GM12878 (cell line): Measurements from ENCODE around the gene HTRA2. TPM values are rescaled to one million over a fixed set of nuclear protein-coding genes. Genes with fewer than 3 reads are reported as not detected.

Source experiments
- BCL3 ChIP-seq: IDR thresholded peaks from 2 replicates; pipeline ENCODE4 v1.6.1; 2011; ENCODE audit warnings: borderline replicate concordance, low read depth, mild to moderate bottlenecking, moderate library complexity, low read length; ENCODE audit not compliant: insufficient read depth, poor library complexity, severe bottlenecking
- BCLAF1 ChIP-seq: fragments of 450-650 bp; IDR thresholded peaks from 2 replicates; pipeline ENCODE4 v1.6.1; 2017; ENCODE audit warnings: antibody characterized with exemption, mild to moderate bottlenecking, moderate library complexity
- BHLHE40 ChIP-seq, 2 experiments: fragments of 450-650 bp in 1 of 2; IDR thresholded peaks; 2 replicates each; pipeline ENCODE4 v1.6.1; 2011 to 2017; ENCODE audit warnings: low read depth in 2 of 2, borderline replicate concordance in 1 of 2, improper control_type of control experiment in 1 of 2, low read length in 1 of 2, mild to moderate bottlenecking in 1 of 2
- BMI1 ChIP-seq: fragments of 450-650 bp; IDR thresholded peaks from 2 replicates; pipeline ENCODE4 v1.6.1; 2016; ENCODE audit warnings: mild to moderate bottlenecking, moderate library complexity, borderline replicate concordance
- CREM ChIP-seq: IDR thresholded peaks from 2 replicates; pipeline ENCODE4 v1.6.1; 2014; ENCODE audit warnings: antibody characterized with exemption, low read depth
- EGR1 ChIP-seq, 2 experiments: IDR thresholded peaks; 1 replicate in 1 of 2; 2 replicates in 1 of 2; pipeline ENCODE4 v1.6.1; 2011 to 2012; ENCODE audit warnings: low read depth in 2 of 2, low read length in 2 of 2, borderline replicate concordance in 1 of 2, mild to moderate bottlenecking in 1 of 2, moderate library complexity in 1 of 2
- ESRRA ChIP-seq: IDR thresholded peaks from 2 replicates; pipeline ENCODE4 v1.6.1; 2012; ENCODE audit warnings: mild to moderate bottlenecking, low read length, improper control_type of control experiment
- FOS ChIP-seq: IDR thresholded peaks from 3 replicates; pipeline ENCODE4 v1.6.1; 2011; ENCODE audit warnings: borderline replicate concordance; ENCODE audit not compliant: insufficient read length; ENCODE audit errors: extremely low read depth
- JUNB ChIP-seq: IDR thresholded peaks from 2 replicates; pipeline ENCODE4 v1.6.1; 2016; ENCODE audit warnings: antibody characterized with exemption, mild to moderate bottlenecking
- NFXL1 ChIP-seq: fragments of 450-650 bp; IDR thresholded peaks from 2 replicates; pipeline ENCODE4 v1.6.1; 2017; ENCODE audit warnings: antibody characterized with exemption, mild to moderate bottlenecking, borderline replicate concordance
- NFYB ChIP-seq: IDR thresholded peaks from 2 replicates; pipeline ENCODE4 v1.6.1; 2011; ENCODE audit warnings: low read depth, mild to moderate bottlenecking, low read length, improper control_type of control experiment, moderate library complexity; ENCODE audit not compliant: insufficient read depth
- NKRF ChIP-seq: fragments of 450-650 bp; conservative IDR thresholded peaks from 2 replicates; pipeline ENCODE4 v1.6.1; 2017; ENCODE audit warnings: mild to moderate bottlenecking, moderate library complexity
- NR2C1 ChIP-seq: fragments of 450-650 bp; IDR thresholded peaks from 2 replicates; pipeline ENCODE4 v1.6.1; 2017; ENCODE audit warnings: antibody characterized with exemption, mild to moderate bottlenecking, moderate library complexity
- NRF1 ChIP-seq: conservative IDR thresholded peaks from 2 replicates; pipeline ENCODE4 v1.6.1; 2011; ENCODE audit warnings: mild to moderate bottlenecking, low read depth, low read length, improper control_type of control experiment
- PAX8 ChIP-seq: fragments of 450-650 bp; IDR thresholded peaks from 2 replicates; pipeline ENCODE4 v1.6.1; 2017; ENCODE audit warnings: mild to moderate bottlenecking, moderate library complexity
- RCOR1 ChIP-seq: conservative IDR thresholded peaks from 2 replicates; pipeline ENCODE4 v1.6.1; 2012; ENCODE audit warnings: low read depth, low read length, improper control_type of control experiment
- RUNX3 ChIP-seq: IDR thresholded peaks from 2 replicates; pipeline ENCODE4 v1.6.1; 2012; ENCODE audit warnings: low read length, inconsistent platforms
- STAT1 ChIP-seq: fragments of 450-650 bp; conservative IDR thresholded peaks from 2 replicates; pipeline ENCODE4 v1.6.1; 2014; ENCODE audit warnings: antibody characterized with exemption, mild to moderate bottlenecking
- USF1 ChIP-seq: IDR thresholded peaks from 2 replicates; pipeline ENCODE4 v1.6.1; 2011; ENCODE audit warnings: borderline replicate concordance, low read depth, mild to moderate bottlenecking, moderate library complexity, mixed read lengths, low read length; ENCODE audit not compliant: insufficient read depth; ENCODE audit errors: extremely low read length
- ZNF24 ChIP-seq: fragments of 450-650 bp; IDR thresholded peaks from 2 replicates; pipeline ENCODE4 v1.6.1; 2017; ENCODE audit warnings: antibody characterized with exemption, mild to moderate bottlenecking
- ZSCAN29 ChIP-seq: fragments of 450-650 bp; IDR thresholded peaks from 2 replicates; pipeline ENCODE4 v1.6.1; 2017; ENCODE audit warnings: mild to moderate bottlenecking, moderate library complexity
- polyA plus RNA-seq, 11 experiments: library from polyadenylated mRNA; depleted of rRNA in 4 of 11; unstranded in 6 of 11; stranded (reverse) in 5 of 11; fragments of >200 nt; fragmentation: Nextera tagmentation in 4 of 11; fragmentation: Illumina TruSeq in 1 of 11; extraction: Ambion mirVana in 4 of 11; extraction: Trizol in 1 of 11; gene quantifications; 1 replicate in 1 of 11; 2 replicates in 10 of 11; pipeline versions ENCODE4 v1.2.1 to v1.2.3, GENCODE V29; 2011 to 2016; ENCODE audit warnings: inconsistent platforms in 2 of 11, missing spikeins in 2 of 11, low read depth in 1 of 11
- total RNA-seq, 4 experiments: library from RNA; depleted of rRNA in 3 of 4; stranded (reverse); fragments of >200 nt in 3 of 4; fragmentation: Illumina TruSeq in 1 of 4; extraction: Trizol in 1 of 4; gene quantifications; 2 replicates each; pipeline versions ENCODE4 v1.2.1 to v1.2.3, GENCODE V29; 2013 to 2021
- TF ChIP-seq, protein P1 (sequence below): IDR thresholded peaks from 2 replicates; pipeline ENCODE4 v1.6.1; 2011; ENCODE audit warnings: low read depth, mild to moderate bottlenecking, low read length, moderate library complexity, borderline replicate concordance; ENCODE audit errors: extremely low read depth

Gene HTRA2
- total and polyA plus RNA-seq, 10 of the 15 experiments (the other 5 are each of a cell fraction or from before 2014, with no cell fraction given) = 42.3 to 73.9 (median 54.6) TPM

DNA sequence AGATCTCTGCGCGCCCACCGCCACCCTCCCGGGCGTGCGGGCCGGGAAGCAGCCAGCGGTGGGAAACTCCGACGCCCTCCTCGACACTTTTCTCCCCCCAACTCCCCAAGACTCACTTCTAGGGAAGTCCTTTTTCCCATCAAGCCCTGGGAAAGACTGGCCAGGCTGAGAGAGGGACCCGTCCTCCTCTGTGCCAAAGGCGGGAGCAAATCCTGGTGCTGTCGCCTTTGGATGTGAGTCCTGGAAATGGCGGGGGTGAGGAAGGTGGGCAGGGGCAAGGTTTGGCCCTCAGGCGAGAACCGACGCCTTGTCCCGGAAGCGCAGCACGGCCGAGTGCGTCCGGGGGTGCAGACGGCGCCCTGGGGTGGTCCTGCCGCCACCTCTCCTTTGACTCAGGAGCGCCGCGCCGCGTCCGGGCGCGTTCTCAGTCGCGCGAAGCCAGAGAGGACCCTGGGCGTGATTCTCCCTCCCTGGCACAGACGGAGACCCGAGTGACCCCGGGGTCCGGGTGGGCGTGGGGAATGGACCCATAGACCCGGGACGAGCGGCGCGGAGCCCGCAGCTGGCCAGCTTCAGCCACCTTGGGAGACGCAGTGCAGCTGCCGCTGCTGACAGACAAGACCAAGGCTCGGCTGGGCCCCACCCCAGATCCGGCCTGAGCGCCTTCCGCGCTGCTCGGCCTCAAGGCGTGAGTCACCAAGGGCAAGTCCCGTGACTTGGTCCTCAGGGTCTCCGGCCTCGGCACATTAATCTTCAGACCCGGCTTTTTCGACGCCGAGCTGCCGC, 26.8 kb upstream of the HTRA2 start (continued):
- TF ChIP-seq BCL3 (no peak), NRF1 (no peak), USF1 (no peak), BMI1 (no peak), PAX8 (no peak), STAT1 (no peak), ZNF24 (no peak), ZSCAN29 (no peak), BCLAF1 (no peak), BHLHE40 (IDR thresholded peaks at IDR 0.05; ENCODE audit: borderline replicate concordance in 1 of 2, low read depth in 2 of 2, low read length in 1 of 2) (peak; percentile 86 to 94), CREM (no peak), EGR1 (IDR thresholded peaks at IDR 0.05; ENCODE audit: borderline replicate concordance in 1 of 2, low read depth in 2 of 2, low read length in 2 of 2) (peak in 1 of 2 experiments; percentile 21; a peak in 1 of 3 replicates), ESRRA (no peak), NR2C1 (peak; percentile 42; the same call in 1 of the 2 replicates), NFXL1 (no peak), NFYB (no peak), FOS (no peak), JUNB (no peak), NKRF (0 out of 2 replicates have a peak, but pooled peaks have one; percentile 42), RUNX3 (no peak), RCOR1 (no peak)
- TF ChIP-seq, protein P1, sequence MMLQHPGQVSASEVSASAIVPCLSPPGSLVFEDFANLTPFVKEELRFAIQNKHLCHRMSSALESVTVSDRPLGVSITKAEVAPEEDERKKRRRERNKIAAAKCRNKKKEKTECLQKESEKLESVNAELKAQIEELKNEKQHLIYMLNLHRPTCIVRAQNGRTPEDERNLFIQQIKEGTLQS = no peak
